LoVo (cell line): ENCODE results near the gene CAMTA1.
"Not testable (repeated sequence)": the region's sequence is repeated elsewhere in the genome, so short reads cannot be mapped to it uniquely, and the experiment has no call there.

ENCODE experiments used
- DNase-seq: peaks from one replicate; pipeline ENCODE4 v3.0.0-alpha.2; 2016; ENCODE audit warnings: low spot score

CAMTA1 gene

GRCh38 chr1:7590426-7590790 is 805.2 kb downstream of the CAMTA1 start:
- DNase-seq = no peak

- DNase-seq = no peak
Observed at GRCh38 chr1:7591565-7591964, 806.3 kb downstream of the CAMTA1 start.

GRCh38 chr1:7592120-7592798 is 807.0 kb downstream of the CAMTA1 start:
- DNase-seq = no peak

- no peak for DNase-seq
Observed at GRCh38 chr1:7594002-7594713, 808.9 kb downstream of the CAMTA1 start.

GRCh38 chr1:7594714-7595295 is 809.6 kb downstream of the CAMTA1 start:
- no peak for DNase-seq

- no peak for DNase-seq
Observed at GRCh38 chr1:7595336-7595735, 810.1 kb downstream of the CAMTA1 start.

GRCh38 chr1:7596126-7596965 is 811.1 kb downstream of the CAMTA1 start:
- DNase-seq = no peak

- not testable (repeated sequence) for DNase-seq
Observed at GRCh38 chr1:7598058-7598457, 812.8 kb downstream of the CAMTA1 start.

- DNase-seq = not testable (repeated sequence)
Observed at GRCh38 chr1:7604906-7605305, 819.7 kb downstream of the CAMTA1 start.

- no peak for DNase-seq
Observed at GRCh38 chr1:7606096-7606495, 820.8 kb downstream of the CAMTA1 start.

GRCh38 chr1:7607097-7607496 is 821.8 kb downstream of the CAMTA1 start:
- DNase-seq = no peak

GRCh38 chr1:7608628-7609305 is 823.5 kb downstream of the CAMTA1 start:
- DNase-seq = no peak

GRCh38 chr1:7609311-7609994 is 824.2 kb downstream of the CAMTA1 start:
- no peak for DNase-seq

- DNase-seq = no peak
Observed at GRCh38 chr1:7610106-7610731, 825.0 kb downstream of the CAMTA1 start.

- no peak for DNase-seq
Observed at GRCh38 chr1:7610936-7611335, 825.7 kb downstream of the CAMTA1 start.

- no peak for DNase-seq
Observed at GRCh38 chr1:7611421-7612010, 826.3 kb downstream of the CAMTA1 start.

GRCh38 chr1:7613106-7613850 is 828.0 kb downstream of the CAMTA1 start:
- no peak for DNase-seq

GRCh38 chr1:7613851-7614205 is 828.6 kb downstream of the CAMTA1 start:
- no peak for DNase-seq

- no peak for DNase-seq
Observed at GRCh38 chr1:7614576-7615074, 829.4 kb downstream of the CAMTA1 start.

GRCh38 chr1:7615138-7615537 is 829.9 kb downstream of the CAMTA1 start:
- no peak for DNase-seq
